Stomach smooth muscle (tissue), 2 donors: ENCODE measurements around the gene DEDD.

Experiments
- H3K27ac ChIP-seq: one replicate; pipeline ENCODE4 v1.7.0; 2013; ENCODE audit warnings: mild to moderate bottlenecking, low read length, inconsistent platforms
- H3K27me3 ChIP-seq, 2 donors: one replicate each; pipeline ENCODE4 v1.7.0; 2013; ENCODE audit warnings: low read length in 2 of 2; ENCODE audit not compliant: insufficient read depth in 2 of 2, control insufficient read depth in 1 of 2
- H3K36me3 ChIP-seq, 2 donors: one replicate each; pipeline ENCODE4 v1.7.0; 2013; ENCODE audit warnings: low read length in 2 of 2; ENCODE audit not compliant: control insufficient read depth in 2 of 2, insufficient read depth in 2 of 2
- H3K4me1 ChIP-seq: one replicate; pipeline ENCODE4 v1.7.0; 2013; ENCODE audit warnings: low read length; ENCODE audit not compliant: control insufficient read depth, insufficient read depth
- H3K4me3 ChIP-seq, 2 donors: one replicate each; pipeline ENCODE4 v1.7.0; 2013; ENCODE audit warnings: low read length in 2 of 2
- H3K9ac ChIP-seq, 2 donors: one replicate each; pipeline ENCODE4 v1.7.0; 2013; ENCODE audit warnings: low read length in 2 of 2, mild to moderate bottlenecking in 1 of 2
- H3K9me3 ChIP-seq, 2 donors: one replicate each; pipeline ENCODE4 v1.7.0; 2013; ENCODE audit warnings: low read length in 2 of 2; ENCODE audit not compliant: control insufficient read depth in 2 of 2
- donor health status: healthy.
- donor health status: Pancreatic carcinoma.

DEDD gene

DNA sequence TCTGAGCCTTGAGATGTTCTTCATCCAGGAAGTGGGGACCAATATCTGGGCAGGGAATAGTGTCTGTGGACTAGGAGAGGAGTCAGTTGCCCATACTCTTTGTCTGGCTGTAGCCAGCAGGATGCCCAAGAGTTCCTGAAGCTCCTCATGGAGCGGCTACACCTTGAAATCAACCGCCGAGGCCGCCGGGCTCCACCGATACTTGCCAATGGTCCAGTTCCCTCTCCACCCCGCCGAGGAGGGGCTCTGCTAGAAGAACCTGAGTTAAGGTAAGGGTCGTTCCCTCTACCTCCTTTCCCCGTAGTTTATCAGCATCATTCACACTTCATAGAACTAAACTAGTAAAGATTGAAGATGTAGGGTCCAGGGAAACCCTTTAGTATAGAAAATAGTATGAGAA lies 30.3 kb upstream of the DEDD start:
- Histone ChIP-seq H3K36me3 (peaks cover 0 to 33% of the 10 kb centered on the region in 2 donors), H3K4me1 (peaks cover 54% of the 10 kb centered on the region), H3K27me3 (no peaks in the 10 kb centered on the region), H3K4me3 (no peak overlapping the region), H3K9ac (no peak overlapping the region), H3K9me3 (no peaks in the 10 kb centered on the region), H3K27ac (no peak overlapping the region)

DNA sequence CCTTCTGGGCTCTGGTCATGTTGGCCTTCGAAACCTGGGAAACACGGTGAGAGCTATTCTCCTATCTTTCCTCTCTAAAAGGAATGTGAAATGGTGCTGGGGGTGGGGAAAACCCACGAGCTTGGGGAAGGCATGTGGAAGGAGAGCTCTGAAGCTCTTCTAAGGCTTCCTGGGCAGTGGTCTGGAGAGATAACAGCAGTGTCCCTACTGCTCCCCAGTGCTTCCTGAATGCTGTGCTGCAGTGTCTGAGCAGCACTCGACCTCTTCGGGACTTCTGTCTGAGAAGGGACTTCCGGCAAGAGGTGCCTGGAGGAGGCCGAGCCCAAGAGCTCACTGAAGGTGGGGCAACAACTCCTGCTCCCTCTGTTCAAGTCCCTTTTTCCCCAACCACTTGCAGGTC lies 29.6 kb upstream of the DEDD start:
- H3K4me3 ChIP-seq: no peak overlapping the region
- H3K27ac ChIP-seq: no peak overlapping the region
- no peaks in the 10 kb centered on the region for H3K9me3 ChIP-seq
- H3K9ac ChIP-seq: no peak overlapping the region
- H3K4me1 ChIP-seq: peaks cover 46% of the 10 kb centered on the region
- peaks cover 6 to 38% of the 10 kb centered on the region in 2 donors for H3K36me3 ChIP-seq
- H3K27me3 ChIP-seq: no peaks in the 10 kb centered on the region

- Histone ChIP-seq H3K36me3 (peaks cover 9 to 40% of the 10 kb centered on the region in 2 donors), H3K9me3 (no peaks in the 10 kb centered on the region), H3K4me3 (no peak overlapping the region), H3K27me3 (no peaks in the 10 kb centered on the region), H3K27ac (no peak overlapping the region), H3K4me1 (peaks cover 42% of the 10 kb centered on the region), H3K9ac (no peak overlapping the region)
Measured at GRCh38 chr1:161161652-161162051, 29.2 kb upstream of the DEDD start.

- Histone ChIP-seq H3K27ac (no peak overlapping the region), H3K9ac (peak overlapping the region in 1 of 2 donors; percentile 47), H3K27me3 (no peaks in the 10 kb centered on the region), H3K4me1 (peaks cover 40% of the 10 kb centered on the region), H3K4me3 (peak overlapping the region in 1 of 2 donors; percentile 90), H3K36me3 (peaks cover 9 to 40% of the 10 kb centered on the region in 2 donors), H3K9me3 (no peaks in the 10 kb centered on the region)
Measured at GRCh38 chr1:161160671-161161145, 28.2 kb upstream of the DEDD start.

- no peaks in the 10 kb centered on the region for H3K27me3 ChIP-seq
- H3K36me3 ChIP-seq: peaks cover 9 to 40% of the 10 kb centered on the region in 2 donors
- H3K4me1 ChIP-seq: peaks cover 32% of the 10 kb centered on the region
- peak overlapping the region; percentile 90 to 97 for H3K4me3 ChIP-seq
- no peaks in the 10 kb centered on the region for H3K9me3 ChIP-seq
- peak overlapping the region; percentile 83 for H3K27ac ChIP-seq
- peak overlapping the region; percentile 87 to 89 for H3K9ac ChIP-seq
Measured at GRCh38 chr1:161159913-161160243, 27.4 kb upstream of the DEDD start.

DNA sequence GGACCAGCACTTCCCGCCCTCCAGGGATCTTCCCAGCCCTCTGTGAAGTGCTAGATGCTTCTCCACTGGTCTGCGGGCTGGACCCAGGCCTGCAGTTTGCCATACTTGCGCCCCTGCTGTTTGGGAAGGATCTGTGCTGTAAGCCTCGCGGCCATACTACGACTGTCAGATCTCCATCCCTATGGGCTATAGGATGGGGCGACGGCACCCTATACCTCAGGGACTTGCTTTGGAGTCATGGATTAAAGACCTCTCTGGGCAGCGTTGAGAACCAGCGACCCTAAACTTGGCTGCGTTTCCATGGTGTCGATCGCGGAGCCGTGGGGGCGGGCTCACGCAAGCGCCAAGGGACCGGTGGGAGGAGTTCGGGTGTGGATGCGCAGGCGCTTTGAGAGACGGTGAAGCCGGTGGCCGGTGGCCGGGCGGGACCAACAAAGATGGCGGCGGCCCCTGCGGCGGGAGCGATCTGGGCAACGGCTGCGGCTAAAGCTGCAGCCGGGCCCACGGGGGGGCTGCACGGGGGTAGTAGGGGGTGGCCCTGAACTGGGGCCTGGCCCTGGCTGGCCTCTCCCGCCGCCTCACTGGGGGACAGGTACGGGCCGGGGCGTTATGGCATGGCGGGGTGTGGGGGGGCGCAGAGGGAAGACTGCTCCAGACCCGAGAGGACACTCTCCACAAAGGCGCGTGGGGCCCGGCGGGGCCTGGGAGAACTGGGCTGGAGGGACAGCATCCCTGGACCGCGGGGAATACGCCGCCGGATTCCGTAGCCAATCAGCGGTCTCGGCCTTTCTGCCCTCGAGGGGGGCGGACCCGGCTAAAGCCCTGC lies 26.8 kb upstream of the DEDD start, which contains the start of gene USP21:
Gene USP21, plus strand, starts transcription at position 414 of the 826 bp plus-strand sequence. CDS start 1,141 bp downstream, outside the sequence.
- Histone ChIP-seq H3K27me3 (no peaks in the 10 kb centered on the region), H3K27ac (peak within 1 kb of the TSS; percentile 83), H3K9me3 (no peaks in the 10 kb centered on the region), H3K9ac (peak within 1 kb of the TSS; percentile 87 to 89), H3K4me3 (peak within 1 kb of the TSS; percentile 90 to 97), H3K36me3 (peaks cover 9 to 38% of the 10 kb centered on the region in 2 donors), H3K4me1 (peaks cover 34% of the 10 kb centered on the region)

- Histone ChIP-seq H3K27me3 (no peaks in the 10 kb centered on the region), H3K9me3 (no peaks in the 10 kb centered on the region), H3K4me1 (peaks cover 34% of the 10 kb centered on the region), H3K4me3 (peak overlapping the region in 1 of 2 donors; percentile 90), H3K36me3 (peaks cover 9 to 31% of the 10 kb centered on the region in 2 donors), H3K9ac (peak overlapping the region; percentile 78 to 89), H3K27ac (peak overlapping the region; percentile 83)
Measured at GRCh38 chr1:161158316-161159010, 26.0 kb upstream of the DEDD start.

DNA sequence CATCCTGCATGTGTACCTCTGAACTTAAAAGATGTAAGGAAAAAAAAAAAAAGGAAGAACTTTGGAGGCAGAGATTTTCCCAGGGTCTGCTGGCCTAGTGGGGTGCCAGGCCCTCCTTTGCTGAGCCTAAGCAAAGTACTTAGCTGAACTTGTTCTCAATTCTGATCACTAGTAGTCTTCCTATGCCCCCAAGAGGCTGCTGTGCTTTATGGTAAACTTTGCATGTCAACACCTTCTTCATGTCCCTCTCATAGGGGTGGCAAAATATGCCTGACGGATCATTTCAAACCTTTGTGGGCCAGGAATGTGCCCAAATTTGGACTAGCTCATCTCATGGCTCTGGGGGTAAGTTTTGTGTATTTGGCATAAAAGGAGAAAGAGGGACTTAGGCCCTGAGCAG lies 25.4 kb upstream of the DEDD start:
- Histone ChIP-seq H3K4me3 (no peak overlapping the region), H3K4me1 (peaks cover 34% of the 10 kb centered on the region), H3K9me3 (no peaks in the 10 kb centered on the region), H3K9ac (no peak overlapping the region), H3K36me3 (peaks cover 9 to 25% of the 10 kb centered on the region in 2 donors), H3K27ac (no peak overlapping the region), H3K27me3 (no peaks in the 10 kb centered on the region)

GRCh38 chr1:161153682-161154337 lies 21.3 kb upstream of the DEDD start, which contains the start of gene UFC1:
TSS of gene UFC1 (plus strand) at chr1:161153978. CDS start at chr1:161153998, 20 bp downstream.
- Histone ChIP-seq H3K27me3 (no peaks in the 10 kb centered on the region), H3K4me3 (peak within 1 kb of the TSS; percentile 93 to 100), H3K9me3 (no peaks in the 10 kb centered on the region), H3K4me1 (peaks cover 9% of the 10 kb centered on the region), H3K36me3 (peaks cover 9 to 13% of the 10 kb centered on the region in 2 donors), H3K9ac (peak within 1 kb of the TSS; percentile 97 to 100), H3K27ac (peak within 1 kb of the TSS; percentile 95)

DNA sequence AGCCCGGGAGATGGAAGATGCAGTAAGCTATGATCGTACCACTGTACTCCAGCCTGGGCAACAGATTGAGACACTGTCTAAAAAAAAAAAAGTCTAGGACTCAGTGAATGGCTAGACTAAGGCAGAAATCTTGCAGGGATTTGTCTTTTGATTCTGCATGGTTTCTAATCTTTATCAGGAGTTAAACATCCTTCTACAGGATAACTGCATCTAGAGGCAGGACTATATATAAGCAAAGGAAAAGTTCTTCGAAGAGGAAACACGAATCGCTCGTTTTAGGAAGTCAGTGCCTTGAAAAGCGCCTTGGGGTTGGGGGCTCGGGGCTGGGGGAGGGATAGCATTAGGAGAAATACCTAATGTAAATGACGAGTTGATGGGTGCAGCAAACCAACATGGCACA lies 20.7 kb upstream of the DEDD start:
- H3K4me1 ChIP-seq: peaks cover 3% of the 10 kb centered on the region
- H3K4me3 ChIP-seq: peak overlapping the region; percentile 56 to 100
- no peaks in the 10 kb centered on the region for H3K9me3 ChIP-seq
- H3K27me3 ChIP-seq: no peaks in the 10 kb centered on the region
- peaks cover 9 to 10% of the 10 kb centered on the region in 2 donors for H3K36me3 ChIP-seq
- peak overlapping the region; percentile 95 for H3K27ac ChIP-seq
- H3K9ac ChIP-seq: peak overlapping the region in 1 of 2 donors; percentile 97
